GM12878 (cell line): ENCODE results near the gene CPLX1. TPM values are rescaled to one million over a fixed set of nuclear protein-coding genes. Genes with fewer than 3 reads are reported as not detected.
A peak's percentile ranks its signal among the peaks of the same experiment; 100 is the strongest.

Experiments
- ATAC-seq: fragments of 200-7000 bp; cut with Tn5 transposase; 3 replicates; pipeline ENCODE4 v1.9.1; 2020; ENCODE audit warnings: mild to moderate bottlenecking, moderate library complexity
- BruUV-seq: library from RNA; stranded (reverse); fragments of 400-500 nt; replicated peaks from 2 replicates; lab custom pipeline; 2021; lab: Mats Ljungman, UMichigan
- CTCF ChIA-PET: fragments of 300-600 bp; sonication (Branson Sonifier 250); formaldehyde crosslinking; extraction: SDS; loops from one replicate; lab custom pipeline; 2021; ENCODE audit warnings: inconsistent platforms; lab: Yijun Ruan, JAX
- POLR2A ChIA-PET: fragments of 350-600 bp; formaldehyde crosslinking; extraction: SDS; loops from one replicate; lab custom pipeline; 2021; ENCODE audit warnings: inconsistent platforms; lab: Charles Lee
- RAD21 ChIA-PET: fragments of 300-600 bp; sonication (Branson Sonifier 250); formaldehyde crosslinking; loops from one replicate; lab custom pipeline; 2023; ENCODE audit warnings: antibody characterized with exemption; ENCODE audit not compliant: unreplicated experiment; lab: Charles Lee
- SMC1A ChIA-PET: fragments of 300-600 bp; sonication (Branson Sonifier 250); formaldehyde crosslinking; loops from one replicate; lab custom pipeline; 2023; ENCODE audit not compliant: unreplicated experiment, uncharacterized antibody; lab: Charles Lee
- DNase-seq: peaks from one replicate; pipeline ENCODE4 v3.0.0-alpha.2; 2011; ENCODE audit warnings: low read depth, low spot score
- FAIRE-seq: peaks from 3 replicates; lab custom pipeline; 2011; peaks lifted over from hg19 to GRCh38; lab: Jason Lieb, UNC
- H2AFZ ChIP-seq: 2 replicates; pipeline ENCODE4 v1.6.0; 2011; ENCODE audit warnings: low read depth, low read length, control low read depth; ENCODE audit not compliant: control insufficient read depth
- H3K27ac ChIP-seq: 2 replicates; pipeline ENCODE4 v1.5.1; 2011; ENCODE audit warnings: control low read depth; ENCODE audit not compliant: control insufficient read depth, insufficient read depth
- H3K27me3 ChIP-seq, 2 experiments: replicated peaks in 1 of 2; 2 replicates each; pipeline versions ENCODE4 v1.6.0 to v1.6.1; 2011; ENCODE audit warnings: low read length in 1 of 2; ENCODE audit not compliant: control insufficient read depth in 2 of 2, insufficient read depth in 2 of 2
- H3K36me3 ChIP-seq, 2 experiments: 2 replicates each; pipeline ENCODE4 v1.5.1; 2011; ENCODE audit warnings: low read length in 1 of 2; ENCODE audit not compliant: control insufficient read depth in 2 of 2, insufficient read depth in 2 of 2
- H3K4me1 ChIP-seq: 2 replicates; pipeline ENCODE4 v1.6.1; 2011; ENCODE audit warnings: mild to moderate bottlenecking, low read length, moderate library complexity, mixed read lengths; ENCODE audit not compliant: control insufficient read depth, insufficient read depth
- H3K4me2 ChIP-seq: 2 replicates; pipeline ENCODE4 v1.6.0; 2011; ENCODE audit warnings: control low read depth; ENCODE audit not compliant: control insufficient read depth, insufficient read depth
- H3K4me3 ChIP-seq: fragments of 200-600 bp; sonication (generic); 2 replicates; pipeline ENCODE4 v1.5.1; 2016
- H3K79me2 ChIP-seq: 2 replicates; pipeline ENCODE4 v1.6.0; 2011; ENCODE audit warnings: low read length; ENCODE audit not compliant: control insufficient read depth, insufficient read depth
- H3K9ac ChIP-seq: 2 replicates; pipeline ENCODE4 v1.8.0; 2011; ENCODE audit warnings: low read length, control low read depth, mixed read lengths; ENCODE audit not compliant: control insufficient read depth, insufficient read depth
- H3K9me3 ChIP-seq: replicated peaks from 3 replicates; pipeline ENCODE4 v1.5.1; 2011; ENCODE audit warnings: mild to moderate bottlenecking, low read length; ENCODE audit not compliant: control insufficient read depth, insufficient read depth
- H4K20me1 ChIP-seq: 2 replicates; pipeline ENCODE4 v1.6.0; 2011; ENCODE audit not compliant: control insufficient read depth, insufficient read depth
- ATF2 ChIP-seq: IDR thresholded peaks from 2 replicates; pipeline ENCODE4 v1.6.1; 2012; ENCODE audit warnings: low read length, inconsistent platforms
- BACH1 ChIP-seq: fragments of 450-650 bp; IDR thresholded peaks from 2 replicates; pipeline ENCODE4 v1.6.1; 2017; ENCODE audit warnings: mild to moderate bottlenecking, borderline replicate concordance
- CEBPB ChIP-seq, 2 experiments: fragments of 150-350 bp in 1 of 2; IDR thresholded peaks; 2 replicates each; pipeline ENCODE4 v1.6.1; 2012 to 2014; ENCODE audit warnings: low read depth in 2 of 2, low read length in 2 of 2, borderline replicate concordance in 1 of 2, inconsistent platforms in 1 of 2
- JUNB ChIP-seq: IDR thresholded peaks from 2 replicates; pipeline ENCODE4 v1.6.1; 2016; ENCODE audit warnings: antibody characterized with exemption, mild to moderate bottlenecking
- MEF2A ChIP-seq: IDR thresholded peaks from 2 replicates; pipeline ENCODE4 v1.6.1; 2011; ENCODE audit warnings: low read depth, mild to moderate bottlenecking, low read length, moderate library complexity; ENCODE audit not compliant: insufficient read depth
- MXI1 ChIP-seq: fragments of 150-350 bp; IDR thresholded peaks from 2 replicates; pipeline ENCODE4 v1.6.1; 2011; ENCODE audit warnings: low read depth, mild to moderate bottlenecking, inconsistent platforms, low read length, improper control_type of control experiment
- NBN ChIP-seq: fragments of 450-650 bp; IDR thresholded peaks from 2 replicates; pipeline ENCODE4 v1.6.1; 2016
- NFIC ChIP-seq: IDR thresholded peaks from 2 replicates; pipeline ENCODE4 v1.6.1; 2012; ENCODE audit warnings: low read depth, mild to moderate bottlenecking, inconsistent platforms, low read length, moderate library complexity
- RB1 ChIP-seq: fragments of 450-650 bp; formaldehyde crosslinking; IDR thresholded peaks from 2 replicates; pipeline ENCODE4 v1.6.1; 2017; ENCODE audit warnings: mild to moderate bottlenecking, borderline replicate concordance
- RCOR1 ChIP-seq: conservative IDR thresholded peaks from 2 replicates; pipeline ENCODE4 v1.6.1; 2012; ENCODE audit warnings: low read depth, low read length, improper control_type of control experiment
- RELA ChIP-seq: fragments of 450-650 bp; IDR thresholded peaks from 2 replicates; pipeline ENCODE4 v1.8.0; 2014; ENCODE audit warnings: borderline replicate concordance; ENCODE audit not compliant: partially characterized antibody
- RUNX3 ChIP-seq: IDR thresholded peaks from 2 replicates; pipeline ENCODE4 v1.6.1; 2012; ENCODE audit warnings: low read length, inconsistent platforms
- SP1 ChIP-seq: IDR thresholded peaks from one replicate; pipeline ENCODE4 v1.6.1; 2011; ENCODE audit warnings: low read depth, low read length
- WRNIP1 ChIP-seq: IDR thresholded peaks from 2 replicates; pipeline ENCODE4 v1.6.1; 2011; ENCODE audit warnings: low read depth, low read length, improper control_type of control experiment, borderline replicate concordance
- ZBED1 ChIP-seq: IDR thresholded peaks from 2 replicates; pipeline ENCODE4 v1.6.1; 2016; ENCODE audit warnings: borderline replicate concordance
- ZBTB4 ChIP-seq: fragments of 450-650 bp; formaldehyde crosslinking; IDR thresholded peaks from 2 replicates; pipeline ENCODE4 v1.4.0; 2022; ENCODE audit warnings: mild to moderate bottlenecking, moderate library complexity
- ZZZ3 ChIP-seq: IDR thresholded peaks from 2 replicates; pipeline ENCODE4 v1.6.1; 2011; ENCODE audit warnings: low read depth; ENCODE audit not compliant: control insufficient read depth, insufficient read length
- WGBS: methylation state at CpG from one replicate; pipeline ENCODE4 v1.1.6; 2016; ENCODE audit warnings: low lambda C conversion rate; ENCODE audit not compliant: insufficient replicate concordance, insufficient coverage; ENCODE audit errors: missing lambda C conversion rate; 5-methylcytosine and 5-hydroxymethylcytosine counted together
- in situ Hi-C: fragments of 300-500 bp; cut with MboI; formaldehyde crosslinking; loops from 9 replicates; pipeline ENCODE4 v1.14.3; 2018; ENCODE audit warnings: mixed read lengths
- intact Hi-C: fragments of 100-400 bp; cut with micrococcal nuclease; formaldehyde crosslinking; loops from one replicate; pipeline ENCODE4 v1.14.2; 2022; ENCODE audit not compliant: unreplicated experiment
- polyA plus RNA-seq, 11 experiments: library from polyadenylated mRNA; depleted of rRNA in 4 of 11; unstranded in 6 of 11; stranded (reverse) in 5 of 11; fragments of >200 nt; fragmentation: Nextera tagmentation in 4 of 11; fragmentation: Illumina TruSeq in 1 of 11; extraction: Ambion mirVana in 4 of 11; extraction: Trizol in 1 of 11; gene quantifications; 1 replicate in 1 of 11; 2 replicates in 10 of 11; pipeline versions ENCODE4 v1.2.1 to v1.2.3, GENCODE V29; 2011 to 2016; ENCODE audit warnings: inconsistent platforms in 2 of 11, missing spikeins in 2 of 11, low read depth in 1 of 11
- total RNA-seq, 4 experiments: library from RNA; depleted of rRNA in 3 of 4; stranded (reverse); fragments of >200 nt in 3 of 4; fragmentation: Illumina TruSeq in 1 of 4; extraction: Trizol in 1 of 4; gene quantifications; 2 replicates each; pipeline versions ENCODE4 v1.2.1 to v1.2.3, GENCODE V29; 2013 to 2021

Gene CPLX1
- total and polyA plus RNA-seq, 10 of the 15 experiments (the other 5 are each of a cell fraction or from before 2014, with no cell fraction given) = 0.04 to 1.2 (median 0.13) TPM; not detected in 5

GRCh38 chr4:839675-840443, 13.9 kb upstream of the CPLX1 start:
- 2% methylated on average over 4 of the region's 4 CpGs for WGBS
- Histone ChIP-seq H3K4me1 (no peaks in the 10 kb centered on the region), H3K9me3 (peaks cover 6% of the 10 kb centered on the region; the same call in 2 of the 3 replicates), H4K20me1 (no peaks in the 10 kb centered on the region), H3K79me2 (no peaks in the 10 kb centered on the region), H3K36me3 (no peaks in the 10 kb centered on the region; a peak in 1 of 4 replicates), H3K4me3 (no peak overlapping the region), H3K9ac (no peak overlapping the region), H2AFZ (no peak overlapping the region), H3K27me3 (no peaks in the 10 kb centered on the region), H3K27ac (no peak overlapping the region), H3K4me2 (no peak overlapping the region)
- ChIA-PET SMC1A (no interaction called here), RAD21 (no interaction called here), CTCF (no interaction called here), POLR2A (no interaction called here)
- intact Hi-C loops = no loop called here
- in situ Hi-C loops = no loop called here
- peak; percentile 7 for FAIRE-seq
- ATAC-seq = no peak
- TF ChIP-seq BACH1 = no peak
- TF ChIP-seq ZBTB4 (CRISPR knock-in tag) = no peak
- TF ChIP-seq RB1 = no peak
- TF ChIP-seq MXI1 = no peak
- peak; percentile 24; the same call in 1 of the 2 replicates for TF ChIP-seq NFIC
- 0 out of 2 replicates have a peak, but pooled peaks have one; percentile 20 for TF ChIP-seq MEF2A
- TF ChIP-seq ZZZ3 = no peak
- no peak for TF ChIP-seq WRNIP1
- no peak for TF ChIP-seq ZBED1
- TF ChIP-seq NBN = no peak
- TF ChIP-seq RCOR1 = no peak
- 0 out of 4 replicates have a peak, but pooled peaks of 1 of the 2 experiments have one; percentile 32 for TF ChIP-seq CEBPB (IDR thresholded peaks at IDR 0.05; ENCODE audit: borderline replicate concordance in 1 of 2, low read depth in 2 of 2, low read length in 2 of 2)
- no peak for TF ChIP-seq SP1
- peak; percentile 77 for TF ChIP-seq RUNX3
- no peak for TF ChIP-seq RELA
- peak; percentile 29; the same call in 1 of the 2 replicates for TF ChIP-seq ATF2
- peak; percentile 66 for TF ChIP-seq JUNB
- DNase-seq = no peak
- BruUV-seq = no TSS peak
